Suprapubic skin (tissue), 4 donors: Measurements from ENCODE around the gene USP31.

ENCODE experiments used
- CTCF ChIP-seq, 2 donors: fragments of 200-600 bp in 1 of 2; fragments of 450-650 bp in 1 of 2; sonication (generic) in 1 of 2; IDR thresholded peaks; one replicate each; pipeline ENCODE4 v1.5.1; 2016 to 2019; ENCODE audit warnings: antibody characterized with exemption in 2 of 2, mild to moderate bottlenecking in 1 of 2, moderate library complexity in 1 of 2
- EP300 ChIP-seq: sonication (generic); formaldehyde crosslinking; IDR thresholded peaks from one replicate; pipeline ENCODE4 v1.6.1; 2017; ENCODE audit warnings: antibody characterized with exemption
- POLR2A ChIP-seq, 2 donors: fragments of 450-650 bp; IDR thresholded peaks; one replicate each; pipeline ENCODE4 v1.6.1; 2017; ENCODE audit warnings: antibody characterized with exemption in 2 of 2, mild to moderate bottlenecking in 2 of 2, moderate library complexity in 2 of 2
- POLR2AphosphoS5 ChIP-seq, 3 donors: sonication (generic); formaldehyde crosslinking; IDR thresholded peaks; one replicate each; pipeline ENCODE4 v1.6.1; 2017; ENCODE audit warnings: antibody characterized with exemption in 3 of 3

DNA sequence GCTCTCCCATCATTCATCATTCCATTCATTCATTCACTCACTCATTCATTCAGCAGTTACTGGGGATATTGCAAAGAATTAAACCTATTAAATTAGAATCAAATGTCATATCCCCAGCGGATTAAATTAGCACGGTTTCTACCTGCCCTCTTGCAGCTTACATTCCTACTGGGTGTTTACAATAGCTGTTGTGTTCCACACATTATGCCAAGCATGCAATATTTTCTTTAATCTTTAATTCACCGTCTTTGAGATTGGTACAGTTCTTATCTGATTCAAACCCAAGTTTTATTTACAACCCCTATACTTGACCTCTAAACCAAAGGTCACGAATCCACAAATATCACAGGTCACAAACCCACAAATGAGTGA is 727 bp upstream of the USP31 start:
- TF ChIP-seq POLR2AphosphoS5 (IDR thresholded peaks at IDR 0.05): no peak
- TF ChIP-seq POLR2A (IDR thresholded peaks at IDR 0.05): no peak
- no peak for TF ChIP-seq CTCF (IDR thresholded peaks at IDR 0.05)
- TF ChIP-seq EP300: no peak
